GM19328 (cell line): ENCODE measurements around the gene HTR6.
"Not testable (repeated sequence)": the region's sequence is repeated elsewhere in the genome, so short reads cannot be mapped to it uniquely, and the experiment has no call there.

Experiments
- ATAC-seq: cut with Tn5 transposase; IDR thresholded peaks from one replicate; pipeline ENCODE4 v1.9.1; 2021; ENCODE audit warnings: mild to moderate bottlenecking, moderate library complexity; ENCODE audit not compliant: unreplicated experiment

HTR6 gene

DNA sequence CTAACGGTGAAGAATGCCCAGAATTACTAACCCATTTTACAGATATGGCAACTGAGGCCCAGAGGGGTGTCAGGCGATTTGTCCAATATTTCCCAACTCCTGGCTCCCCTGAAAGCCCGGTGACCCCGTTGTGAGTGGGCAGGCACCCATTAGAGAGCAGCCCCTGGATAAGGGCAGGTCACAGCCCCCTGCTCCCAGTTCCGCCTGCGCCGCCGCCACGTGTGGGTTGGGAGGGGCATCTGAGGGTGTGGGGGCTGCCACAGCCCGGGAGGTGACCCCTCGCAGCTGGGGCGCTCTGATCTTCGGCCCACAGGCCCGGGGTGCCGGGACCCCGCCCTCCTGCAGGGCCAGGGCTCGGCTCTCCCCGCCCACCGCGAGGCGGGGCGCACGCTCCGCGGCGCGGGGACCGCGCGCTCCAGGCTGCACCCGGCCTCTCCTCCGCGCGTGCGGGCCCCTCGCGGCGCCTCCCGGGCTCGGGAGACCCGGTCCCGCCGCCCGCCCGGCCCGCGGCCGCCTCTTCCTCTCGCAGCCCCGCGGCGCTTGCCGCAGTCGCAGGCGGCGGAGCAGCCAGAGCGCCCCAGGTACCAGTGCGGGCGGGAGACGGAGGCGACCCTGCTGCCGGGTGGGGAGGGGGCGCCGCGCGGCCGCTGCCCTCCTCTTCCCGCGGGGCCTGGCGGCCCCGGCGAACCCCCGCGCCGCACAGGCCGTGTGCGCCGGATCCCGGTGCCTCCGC is at the start of gene HTR6:
HTR6 (plus strand) TSS at position 423 of the 733 bp plus-strand sequence. CDS start 879 bp downstream, outside the sequence.
- ATAC-seq = no peak

DNA sequence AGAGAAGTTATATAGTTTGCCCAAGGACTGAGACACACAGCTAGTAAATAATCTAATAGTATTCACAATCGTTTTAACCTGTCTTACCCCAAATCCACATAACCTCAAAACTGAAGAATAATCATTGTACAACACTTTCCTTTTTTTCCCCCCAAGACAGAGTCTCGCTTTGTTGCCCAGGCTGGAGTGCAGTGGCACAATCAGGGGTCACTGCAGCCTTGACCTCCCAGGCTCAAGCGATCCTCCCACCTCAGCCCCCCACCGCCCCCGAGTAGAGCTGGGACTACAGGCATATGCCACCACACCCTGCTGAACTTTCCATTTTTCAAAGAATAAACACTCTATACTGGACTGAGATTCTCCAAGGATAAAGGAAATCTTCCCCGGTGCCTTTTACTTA is 49.2 kb upstream of the HTR6 start:
- no peak for ATAC-seq

DNA sequence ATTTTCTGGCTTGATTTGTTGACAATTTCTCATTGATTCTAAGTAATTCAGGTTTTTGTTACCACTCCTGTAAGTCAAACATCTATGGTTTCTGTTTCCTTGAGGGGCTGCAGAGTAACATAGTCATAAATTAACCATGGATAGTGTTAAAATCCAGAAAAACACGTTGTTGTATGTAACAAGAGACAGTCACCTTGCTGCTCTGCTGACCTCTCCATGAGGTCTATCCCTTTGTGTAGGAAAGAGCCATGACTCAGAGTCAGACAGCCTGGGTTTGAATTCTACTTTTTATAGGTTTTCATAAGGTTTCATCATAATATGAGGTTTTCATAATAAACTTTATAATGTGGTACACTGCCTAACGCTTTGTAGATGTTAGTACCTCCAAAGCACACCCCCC is 48.2 kb upstream of the HTR6 start:
- ATAC-seq = no peak

DNA sequence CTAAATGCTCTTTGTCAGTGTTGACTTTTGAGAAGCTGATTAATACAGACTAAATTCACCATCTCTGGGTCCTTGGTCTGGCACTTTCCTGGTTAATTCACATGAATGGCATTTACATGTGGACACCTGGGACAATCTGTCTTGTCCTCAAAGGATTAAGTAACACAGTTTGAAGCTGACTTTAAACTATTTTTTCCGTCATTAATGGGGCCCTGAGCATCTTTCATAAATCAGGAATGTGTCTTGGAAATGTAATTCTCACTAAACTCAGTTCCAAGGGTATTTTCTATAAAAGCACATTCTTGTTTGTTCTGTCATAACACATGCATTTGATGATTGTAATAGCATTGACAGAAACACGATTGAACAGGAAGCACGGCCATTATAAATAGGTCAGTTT is 47.3 kb upstream of the HTR6 start:
- ATAC-seq = no peak

DNA sequence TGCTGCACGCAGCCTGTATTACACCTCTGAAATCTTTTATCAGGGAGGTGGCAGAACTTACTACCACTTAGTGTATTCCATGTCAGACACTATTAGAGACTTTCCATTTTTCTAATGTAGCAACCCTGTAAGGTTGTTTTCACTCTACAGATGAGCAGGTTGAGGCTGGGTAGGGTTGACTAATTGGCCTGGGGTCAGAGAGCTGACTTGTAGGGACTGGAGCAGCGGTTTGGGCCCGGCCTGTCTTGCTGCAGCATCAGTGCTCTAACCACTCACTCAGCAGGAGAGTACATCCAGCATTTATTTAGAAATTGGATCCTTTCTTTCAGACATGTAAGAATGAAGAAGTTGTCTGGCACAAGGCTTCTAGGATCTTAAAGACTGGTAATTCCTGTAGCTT is 46.2 kb upstream of the HTR6 start:
- no peak for ATAC-seq

DNA sequence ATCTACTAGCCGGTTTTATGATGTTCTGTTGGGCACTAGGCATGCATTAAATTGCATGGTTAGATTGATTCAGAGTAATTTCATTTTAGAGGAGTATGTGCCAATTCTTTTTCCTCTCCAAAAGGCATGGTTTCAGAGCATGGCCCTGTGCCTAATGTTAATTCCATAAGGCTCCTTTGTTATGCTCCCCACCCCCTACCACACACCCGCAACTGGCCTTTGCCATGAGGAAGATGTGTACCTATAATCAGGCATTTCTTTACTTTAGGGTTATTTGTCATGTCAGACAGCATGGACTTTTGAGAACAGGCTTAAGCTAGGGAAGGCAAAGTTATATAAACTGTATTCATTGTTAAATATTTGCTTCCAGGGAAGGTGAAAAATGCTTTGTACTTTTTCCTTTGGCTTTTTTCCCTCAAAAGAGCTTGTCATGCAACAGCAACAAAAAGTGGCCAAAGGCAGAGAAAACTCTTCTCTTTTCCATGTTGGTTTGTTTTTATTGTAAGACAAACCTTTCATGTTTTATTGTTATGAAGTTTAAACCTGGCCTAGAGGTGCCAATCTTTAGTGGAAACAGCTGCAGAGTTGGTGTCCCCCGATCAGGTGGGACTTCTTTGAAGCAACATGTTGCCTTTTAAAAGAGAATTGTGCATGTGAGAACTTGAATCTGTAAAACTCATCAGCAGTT is 44.8 kb upstream of the HTR6 start:
- no peak for ATAC-seq

DNA sequence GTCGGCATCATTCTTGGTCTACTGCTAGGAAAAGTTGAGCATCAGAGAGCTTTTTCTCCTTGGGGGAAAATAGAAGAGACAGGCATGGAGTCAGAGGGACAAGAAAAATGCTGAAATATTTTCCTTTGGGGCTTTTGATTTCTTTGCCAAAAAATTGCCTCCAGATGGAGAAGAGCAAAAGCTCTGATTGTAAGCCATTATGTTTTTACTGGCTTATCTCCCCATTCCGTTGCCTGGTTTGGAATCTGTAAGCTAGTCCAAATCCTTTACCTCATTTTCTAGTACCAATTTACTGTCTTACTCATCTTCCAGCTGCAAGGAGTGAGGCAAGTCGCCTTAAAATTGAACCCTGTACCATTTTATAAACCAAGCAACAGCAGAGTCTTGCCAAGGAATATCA is 43.9 kb upstream of the HTR6 start:
- no peak for ATAC-seq

DNA sequence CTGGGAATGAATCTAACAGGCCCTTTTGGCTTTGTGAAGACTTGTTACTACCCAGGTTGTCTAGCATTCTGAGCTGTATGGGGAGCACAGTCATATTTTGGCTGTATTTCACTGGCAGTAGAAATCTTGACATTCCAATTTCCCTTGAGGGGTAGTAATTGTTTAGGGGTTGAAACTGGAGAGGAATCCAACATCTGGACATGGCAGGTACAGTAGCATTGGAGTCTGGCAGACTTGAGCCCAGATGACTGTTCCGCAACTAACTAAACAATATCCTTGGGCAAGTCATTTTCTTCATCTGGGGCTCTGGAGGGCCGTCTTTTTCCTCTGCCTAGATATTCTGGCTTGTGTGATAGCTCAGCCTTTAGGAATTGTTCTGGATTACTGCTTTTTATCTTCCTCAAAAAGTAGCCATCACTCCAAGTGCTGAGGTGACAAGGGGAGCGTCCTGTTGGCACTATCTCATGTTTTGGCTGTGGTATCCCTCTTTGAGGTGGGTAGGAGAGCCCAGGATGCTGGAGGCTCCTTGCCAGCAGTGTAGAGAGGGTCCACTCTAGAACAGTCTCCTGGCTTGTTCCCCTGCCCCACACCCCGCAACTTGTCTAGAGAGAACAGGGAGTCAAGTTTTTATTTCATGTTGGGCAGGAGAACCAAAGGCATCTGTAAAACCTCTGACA is 43.3 kb upstream of the HTR6 start:
- no peak for ATAC-seq

DNA sequence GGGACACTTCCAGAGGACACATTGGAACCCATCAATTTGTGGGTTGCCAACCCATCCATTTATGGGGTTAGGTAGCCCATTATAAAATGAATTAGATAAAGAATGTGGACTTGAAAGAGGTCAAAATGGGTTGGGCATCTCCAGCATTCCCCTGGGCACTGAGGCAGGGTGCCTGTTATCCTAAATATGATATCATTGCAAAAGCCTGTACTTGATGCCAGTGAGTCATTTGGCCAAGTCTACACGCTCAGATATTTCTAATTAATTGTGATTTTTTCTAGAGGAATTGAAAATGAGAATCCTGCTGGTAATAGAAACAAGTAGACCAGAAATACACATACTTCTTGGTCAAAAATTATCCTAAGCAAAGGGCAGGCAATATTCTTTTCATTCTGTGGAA is 42.5 kb upstream of the HTR6 start:
- no peak for ATAC-seq

DNA sequence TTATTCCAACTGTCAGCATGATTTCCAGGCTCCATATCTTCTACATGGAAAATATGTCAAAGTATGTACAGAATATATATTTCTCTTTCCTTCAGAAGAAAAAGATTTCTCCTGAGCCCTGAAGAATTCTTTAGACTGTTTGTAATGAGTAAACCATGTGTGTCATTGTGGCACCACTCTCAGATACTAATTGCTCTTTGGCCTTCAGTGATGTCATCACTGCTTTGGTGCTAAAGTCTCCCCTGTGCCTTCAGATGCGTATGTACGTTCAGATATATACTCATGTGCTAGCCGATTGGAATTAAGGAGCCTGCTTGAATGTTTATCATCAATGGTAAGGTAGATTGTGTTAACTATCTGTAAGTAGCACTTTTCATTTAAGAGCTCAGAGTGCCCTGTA is 41.2 kb upstream of the HTR6 start:
- ATAC-seq = no peak

DNA sequence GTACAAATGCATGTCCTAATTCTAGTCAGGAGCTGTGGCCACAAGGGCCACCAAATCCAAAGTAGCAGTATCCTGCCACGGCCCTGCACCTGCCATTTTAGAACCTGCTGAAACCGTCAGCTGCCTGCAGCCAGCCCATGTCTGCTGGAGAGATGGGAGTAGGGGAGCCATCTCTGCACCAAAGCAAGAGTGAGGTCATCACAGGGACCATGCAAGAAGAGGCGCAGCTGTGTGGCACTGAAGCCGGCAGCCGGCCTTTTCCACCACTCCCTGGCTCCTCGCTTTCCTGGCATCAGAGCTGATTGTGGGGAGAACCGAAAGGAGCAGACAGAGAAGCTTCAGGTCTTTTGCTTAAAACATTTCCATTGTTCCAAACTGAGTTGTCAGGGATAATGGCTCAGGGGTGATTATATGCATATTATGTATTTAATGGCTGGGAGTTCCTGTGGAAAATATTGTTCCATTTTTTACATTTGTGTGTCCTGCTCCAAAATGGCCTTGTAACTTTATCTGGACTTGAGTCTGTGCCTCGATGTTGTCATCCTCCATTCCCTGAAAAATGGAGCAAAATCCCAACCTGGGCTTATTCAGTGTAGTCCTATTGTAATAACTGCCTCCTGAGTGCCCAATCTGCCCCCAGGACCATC is 39.3 kb upstream of the HTR6 start:
- no peak for ATAC-seq

DNA sequence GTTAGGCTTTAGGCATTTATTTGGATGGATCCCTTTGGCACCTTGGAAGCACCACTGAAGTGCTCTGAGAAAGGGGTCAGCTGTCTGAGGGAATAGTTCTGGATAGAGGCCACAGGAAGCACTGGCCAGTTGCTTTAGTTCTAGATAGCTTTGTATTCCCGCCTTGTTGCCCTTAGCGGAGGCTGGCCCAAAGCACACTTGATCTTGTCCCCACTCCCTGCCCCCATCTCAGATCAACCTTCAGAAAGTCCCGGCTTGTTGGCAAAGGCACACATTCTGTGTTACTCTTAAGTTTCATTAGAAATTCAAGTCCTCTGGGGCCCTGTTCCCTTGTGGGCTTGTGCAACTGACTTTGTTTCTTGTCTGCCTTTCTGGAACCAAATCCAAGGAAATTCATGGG is 35.8 kb upstream of the HTR6 start:
- no peak for ATAC-seq

DNA sequence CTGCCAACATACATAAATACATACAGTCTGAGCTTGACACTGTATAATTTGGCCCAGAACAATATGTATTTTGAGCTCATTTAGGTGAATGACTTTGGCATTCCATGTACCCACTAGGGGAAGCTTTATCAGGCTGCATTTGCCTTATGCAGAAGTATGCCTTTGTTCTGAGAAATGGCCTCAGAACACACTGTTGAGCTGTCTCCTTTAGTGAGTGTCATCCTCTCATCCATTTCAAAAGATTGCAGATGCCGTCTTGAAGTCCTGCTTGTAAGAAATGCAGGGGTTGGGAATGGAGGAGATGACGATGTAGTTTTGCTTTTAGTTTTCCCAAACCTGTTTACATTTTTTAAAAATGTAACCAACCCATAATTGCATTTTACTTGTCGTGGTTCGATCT is 35.3 kb upstream of the HTR6 start:
- ATAC-seq = no peak

DNA sequence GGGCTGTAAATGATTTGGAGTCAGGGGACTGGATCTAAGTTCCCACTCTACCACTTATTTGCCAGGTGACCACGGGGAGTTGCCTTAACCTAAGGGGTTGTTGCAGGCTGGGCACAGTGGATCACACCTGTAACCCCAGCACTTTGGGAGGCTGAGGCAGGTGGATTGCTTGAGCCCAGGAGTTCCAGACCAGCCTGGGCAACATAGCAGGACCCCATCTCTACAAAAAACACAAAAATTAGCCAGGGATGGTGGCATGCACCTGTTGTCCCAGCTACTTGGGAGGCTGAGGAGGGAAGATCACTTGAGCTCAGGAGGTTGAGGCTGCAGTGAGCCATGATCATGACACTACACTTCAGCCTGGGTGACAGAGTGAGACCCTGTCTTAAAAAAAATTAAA is 34.5 kb upstream of the HTR6 start:
- not testable (repeated sequence) for ATAC-seq

DNA sequence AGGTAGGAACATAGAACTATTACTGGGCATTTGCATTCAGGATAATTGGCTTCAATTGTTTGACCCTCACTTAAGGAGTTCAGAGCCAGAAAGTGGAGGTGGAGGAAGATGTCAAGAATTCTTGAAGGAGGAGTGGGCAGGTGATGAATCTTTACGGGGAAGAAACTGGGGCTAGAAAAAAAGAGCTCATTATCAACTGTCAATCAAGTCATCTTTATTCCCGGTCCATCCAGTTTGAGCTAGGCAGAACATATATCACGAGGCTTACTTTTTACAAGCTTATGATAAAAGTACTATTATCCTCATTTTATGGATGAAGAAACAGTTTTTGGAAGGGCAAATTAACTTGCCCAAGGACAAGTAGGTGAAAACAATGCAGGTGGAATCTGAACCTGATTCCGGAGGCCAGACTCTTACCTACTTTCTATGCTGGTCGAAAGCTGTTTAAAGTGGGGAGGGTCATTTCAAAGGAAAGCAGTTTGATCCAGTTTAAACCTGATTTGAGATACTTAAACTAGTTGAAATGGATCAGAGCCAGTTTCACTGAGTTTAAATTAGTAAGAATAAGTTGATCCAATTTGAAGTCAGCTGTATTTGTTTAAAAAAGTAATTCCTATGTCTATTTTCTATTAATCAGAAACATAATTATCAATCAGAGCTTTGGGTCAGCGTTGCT is 33.8 kb upstream of the HTR6 start:
- no peak for ATAC-seq

DNA sequence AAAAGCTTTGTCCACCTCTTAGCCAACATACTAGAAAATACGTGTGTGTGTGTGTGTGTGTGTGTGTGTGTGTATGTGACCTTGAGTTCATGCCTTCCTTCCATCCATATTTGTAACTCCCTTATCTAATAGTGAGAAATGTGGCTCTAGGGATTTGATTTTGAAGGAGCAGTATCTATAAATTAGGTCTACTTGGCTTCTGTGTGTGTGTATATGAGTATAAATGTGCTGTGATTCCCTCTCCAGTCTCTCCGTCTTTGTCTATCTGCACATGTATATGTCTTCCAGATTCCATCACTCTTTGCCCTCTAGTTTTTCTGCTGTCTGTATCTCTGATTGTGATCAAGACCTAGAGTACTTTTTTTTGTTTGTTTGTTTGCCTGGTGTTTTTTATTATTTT is 32.5 kb upstream of the HTR6 start:
- ATAC-seq = no peak

DNA sequence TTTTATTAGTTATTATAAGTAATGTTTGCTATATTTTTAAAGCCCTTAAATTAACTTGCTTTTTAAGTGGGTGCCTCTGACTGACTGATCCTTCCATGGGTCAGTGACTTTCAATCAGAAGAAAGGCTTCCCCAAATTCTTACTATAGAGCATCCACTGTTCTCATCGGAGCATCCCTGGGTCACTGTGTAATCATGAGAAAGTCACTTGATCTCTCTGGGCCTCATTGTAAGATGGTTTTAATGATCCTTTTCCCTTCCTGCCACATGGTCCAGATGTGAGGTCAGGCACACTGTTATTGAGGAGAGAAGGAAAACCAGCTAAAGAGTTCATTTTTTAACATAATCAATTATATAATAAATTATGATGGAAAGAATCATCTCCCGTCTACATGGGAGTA is 31.6 kb upstream of the HTR6 start:
- no peak for ATAC-seq

DNA sequence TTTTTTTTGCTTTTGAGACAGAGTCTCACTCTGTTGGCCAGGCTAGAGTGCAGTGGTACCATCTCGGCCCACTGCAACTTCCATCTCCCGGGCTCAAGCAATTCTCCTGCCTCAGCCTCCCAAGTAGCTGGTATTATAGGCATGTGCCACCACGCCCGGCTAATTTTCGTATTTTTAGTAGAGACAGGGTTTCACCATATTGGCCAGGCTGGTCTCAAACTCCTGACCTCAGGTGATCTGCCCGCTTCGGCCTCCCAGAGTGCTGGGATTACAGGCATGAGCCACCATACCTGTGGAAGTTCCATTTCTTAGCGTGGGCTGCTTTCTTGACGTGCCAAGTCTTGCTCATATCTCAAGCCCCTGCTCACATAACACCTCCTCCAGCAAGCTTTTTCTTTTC is 29.6 kb upstream of the HTR6 start:
- not testable (repeated sequence) for ATAC-seq

DNA sequence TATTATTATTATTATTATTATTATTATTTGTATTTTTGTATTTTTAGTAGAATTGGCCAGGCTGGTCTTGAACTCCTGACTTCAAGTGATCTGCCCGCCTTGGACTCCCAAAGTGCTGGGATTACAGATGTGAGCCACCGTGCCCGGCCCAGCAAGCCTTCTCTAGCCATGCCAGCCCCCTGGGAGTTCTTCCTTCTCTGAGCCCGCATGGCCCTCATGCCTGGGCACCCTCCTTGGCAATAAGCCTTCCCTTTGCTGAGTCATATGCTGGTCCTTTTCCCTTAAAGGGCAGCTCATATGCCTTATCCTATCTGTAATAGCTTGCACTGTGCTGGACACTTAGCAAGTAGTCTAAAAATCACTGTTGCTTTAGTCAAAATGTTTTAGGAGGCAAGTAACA is 29.0 kb upstream of the HTR6 start:
- no peak for ATAC-seq

DNA sequence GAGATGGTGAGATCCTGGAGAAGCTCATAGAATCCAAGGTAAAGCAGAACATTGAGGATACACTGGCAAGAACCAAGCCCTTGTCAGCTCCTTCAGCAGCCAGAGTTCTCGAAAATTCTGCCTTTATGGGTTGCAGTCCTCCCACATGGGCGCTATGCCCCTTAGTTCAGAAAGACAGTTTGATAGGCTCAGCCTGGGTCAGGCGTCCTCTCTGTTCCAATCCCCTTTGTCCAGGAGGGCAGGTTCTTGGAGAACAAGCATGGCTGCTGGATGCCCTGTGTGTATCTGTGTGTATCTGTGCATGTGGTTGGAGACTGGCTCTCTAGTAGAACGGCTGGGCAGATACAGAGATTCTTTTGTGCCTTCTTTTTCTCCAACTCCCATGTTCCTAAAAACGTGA is 28.6 kb upstream of the HTR6 start:
- ATAC-seq = no peak

DNA sequence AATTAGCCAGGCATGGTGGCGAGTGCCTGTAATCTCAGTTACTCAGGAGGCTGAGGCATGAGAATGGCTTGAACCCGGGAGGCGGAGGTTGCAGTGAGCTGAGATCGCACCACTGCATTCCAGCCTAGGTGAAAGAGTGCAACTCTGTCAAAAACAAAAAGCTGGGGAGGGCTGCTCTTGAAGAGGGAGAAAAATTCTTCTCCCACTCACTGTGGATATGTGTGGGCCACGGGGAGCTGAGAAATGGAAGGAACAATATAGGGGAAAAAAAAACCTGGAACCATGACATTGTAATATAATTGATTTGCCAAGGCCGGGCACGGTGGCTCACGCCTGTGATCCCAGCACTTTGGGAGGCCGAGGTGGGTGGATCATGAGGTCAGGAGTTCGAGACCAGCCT is 27.9 kb upstream of the HTR6 start:
- not testable (repeated sequence) for ATAC-seq
